ENCODE results near the gene EVC. TPM values are rescaled to one million over a fixed set of nuclear protein-coding genes. Genes with fewer than 3 reads are reported as not detected.

Gene EVC
- total RNA-seq, 4 donors from 2014 or later: 23.0 to 54.1 (median 30.0) TPM

DNA sequence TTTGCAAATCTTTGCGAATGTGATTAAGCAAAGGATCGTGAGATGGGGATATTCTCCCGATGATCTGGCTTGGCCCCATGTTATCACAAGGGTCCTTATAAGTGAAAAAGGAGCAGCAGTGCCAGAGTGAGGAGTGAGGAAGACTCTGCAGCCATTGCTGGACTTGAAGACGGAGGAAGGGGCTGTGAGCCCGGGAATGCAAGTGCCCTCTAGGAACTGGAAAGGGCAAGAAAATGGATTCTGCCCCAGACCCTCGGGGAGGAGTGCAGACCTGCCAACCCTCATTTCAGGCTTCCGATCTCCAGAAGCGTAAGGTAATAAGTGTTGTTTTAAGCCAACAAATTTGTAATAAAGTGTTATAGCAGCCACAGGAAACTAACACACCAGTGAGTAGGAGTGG, 76.3 kb downstream of the EVC start:
- Histone ChIP-seq H3K4me3 (no peak overlapping the region), H3K27ac (no peak overlapping the region), H3K36me3 (peaks cover 37% of the 10 kb centered on the region), H3K9me3 (no peaks in the 10 kb centered on the region), H3K4me1 (no peaks in the 10 kb centered on the region), H3K27me3 (no peaks in the 10 kb centered on the region)
- DNase-seq (ENCODE audit: low spot score in 2 of 2): peak in 1 of 2 donors; percentile 35
- TF ChIP-seq EP300 (IDR thresholded peaks at IDR 0.05) (no peak), POLR2A (IDR thresholded peaks at IDR 0.05) (no peak), POLR2AphosphoS5 (IDR thresholded peaks at IDR 0.05) (no peak)
- TF ChIP-seq, protein P1, sequence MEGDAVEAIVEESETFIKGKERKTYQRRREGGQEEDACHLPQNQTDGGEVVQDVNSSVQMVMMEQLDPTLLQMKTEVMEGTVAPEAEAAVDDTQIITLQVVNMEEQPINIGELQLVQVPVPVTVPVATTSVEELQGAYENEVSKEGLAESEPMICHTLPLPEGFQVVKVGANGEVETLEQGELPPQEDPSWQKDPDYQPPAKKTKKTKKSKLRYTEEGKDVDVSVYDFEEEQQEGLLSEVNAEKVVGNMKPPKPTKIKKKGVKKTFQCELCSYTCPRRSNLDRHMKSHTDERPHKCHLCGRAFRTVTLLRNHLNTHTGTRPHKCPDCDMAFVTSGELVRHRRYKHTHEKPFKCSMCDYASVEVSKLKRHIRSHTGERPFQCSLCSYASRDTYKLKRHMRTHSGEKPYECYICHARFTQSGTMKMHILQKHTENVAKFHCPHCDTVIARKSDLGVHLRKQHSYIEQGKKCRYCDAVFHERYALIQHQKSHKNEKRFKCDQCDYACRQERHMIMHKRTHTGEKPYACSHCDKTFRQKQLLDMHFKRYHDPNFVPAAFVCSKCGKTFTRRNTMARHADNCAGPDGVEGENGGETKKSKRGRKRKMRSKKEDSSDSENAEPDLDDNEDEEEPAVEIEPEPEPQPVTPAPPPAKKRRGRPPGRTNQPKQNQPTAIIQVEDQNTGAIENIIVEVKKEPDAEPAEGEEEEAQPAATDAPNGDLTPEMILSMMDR (IDR thresholded peaks at IDR 0.05): no peak
- WGBS: 96% methylated on average over 8 of the region's 8 CpGs

GRCh38 chr4:5788144-5788543, 77.1 kb downstream of the EVC start:
- no peak overlapping the region for H3K27ac ChIP-seq
- WGBS: 35% methylated on average over 2 of the region's 2 CpGs
- H3K4me3 ChIP-seq: no peak overlapping the region
- H3K9me3 ChIP-seq: no peaks in the 10 kb centered on the region
- peaks cover 37% of the 10 kb centered on the region for H3K36me3 ChIP-seq
- no peak for TF ChIP-seq POLR2A (IDR thresholded peaks at IDR 0.05)
- TF ChIP-seq, protein P1 (IDR thresholded peaks at IDR 0.05): no peak
- no peak for TF ChIP-seq EP300 (IDR thresholded peaks at IDR 0.05)
- no peak for TF ChIP-seq POLR2AphosphoS5 (IDR thresholded peaks at IDR 0.05)
- H3K27me3 ChIP-seq: no peaks in the 10 kb centered on the region
- peak in 1 of 2 donors; percentile 31 for DNase-seq (ENCODE audit: low spot score in 2 of 2)
- no peaks in the 10 kb centered on the region for H3K4me1 ChIP-seq

- WGBS: 90% methylated on average over 5 of the region's 5 CpGs
- no peak overlapping the region for H3K27ac ChIP-seq
- H3K36me3 ChIP-seq: peaks cover 35% of the 10 kb centered on the region
- H3K4me1 ChIP-seq: no peaks in the 10 kb centered on the region
- no peaks in the 10 kb centered on the region for H3K27me3 ChIP-seq
- H3K9me3 ChIP-seq: no peaks in the 10 kb centered on the region
- TF ChIP-seq POLR2AphosphoS5 (IDR thresholded peaks at IDR 0.05) (no peak), POLR2A (IDR thresholded peaks at IDR 0.05) (no peak), EP300 (IDR thresholded peaks at IDR 0.05) (no peak)
- TF ChIP-seq, protein P1 (IDR thresholded peaks at IDR 0.05): no peak
- H3K4me3 ChIP-seq: no peak overlapping the region
- peak in 1 of 2 donors; percentile 24 for DNase-seq (ENCODE audit: low spot score in 2 of 2)
These were observed 78.1 kb downstream of the EVC start for GRCh38 chr4:5789141-5789540.

DNA sequence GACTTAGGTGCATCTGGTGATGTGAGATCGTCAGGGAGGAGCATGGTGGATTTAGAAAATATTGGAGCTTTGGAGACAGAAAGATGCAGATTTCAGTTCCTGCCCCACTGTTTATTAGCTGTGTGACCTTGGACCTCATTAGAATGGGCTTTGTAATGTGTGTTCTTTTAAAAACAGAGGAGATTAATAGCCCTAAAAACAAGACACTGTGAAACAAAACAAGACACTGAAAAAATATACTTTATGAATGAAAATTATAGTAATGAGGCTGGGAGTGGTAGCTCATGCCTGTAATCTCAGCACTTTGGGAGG, 79.5 kb downstream of the EVC start:
- WGBS: 57% methylated on average over 1 of the region's 1 CpG
- Histone ChIP-seq H3K27ac (no peak overlapping the region), H3K4me3 (no peak overlapping the region), H3K27me3 (no peaks in the 10 kb centered on the region), H3K9me3 (no peaks in the 10 kb centered on the region), H3K4me1 (no peaks in the 10 kb centered on the region), H3K36me3 (peaks cover 30% of the 10 kb centered on the region)
- no peak for TF ChIP-seq POLR2A (IDR thresholded peaks at IDR 0.05)
- TF ChIP-seq POLR2AphosphoS5 (IDR thresholded peaks at IDR 0.05): no peak
- TF ChIP-seq EP300 (IDR thresholded peaks at IDR 0.05): no peak
- TF ChIP-seq, protein P1 (IDR thresholded peaks at IDR 0.05): no peak
- DNase-seq (ENCODE audit: low spot score in 2 of 2): no peak

DNA sequence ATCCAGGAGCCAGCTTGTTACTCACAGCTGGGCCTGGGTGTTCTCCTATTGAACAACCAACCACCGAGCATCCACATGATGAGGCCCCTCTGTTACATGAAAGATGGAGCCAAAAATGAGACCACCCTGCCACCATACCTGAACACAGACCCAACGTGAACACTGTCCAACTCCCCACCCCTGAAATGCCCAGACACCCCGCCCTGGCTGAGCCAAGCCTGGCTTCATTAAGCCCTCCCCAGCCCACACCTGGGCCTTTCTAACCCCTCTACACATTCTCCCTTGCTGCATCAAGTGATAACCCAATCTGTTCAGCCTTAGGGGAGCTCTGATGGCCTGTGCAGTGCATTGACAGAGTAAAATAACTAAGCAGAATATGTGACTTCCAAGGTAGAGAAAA, 80.7 kb downstream of the EVC start:
- Histone ChIP-seq H3K36me3 (peaks cover 36% of the 10 kb centered on the region), H3K27me3 (no peaks in the 10 kb centered on the region), H3K4me1 (no peaks in the 10 kb centered on the region), H3K4me3 (no peak overlapping the region), H3K27ac (no peak overlapping the region), H3K9me3 (no peaks in the 10 kb centered on the region)
- TF ChIP-seq, protein P1 (IDR thresholded peaks at IDR 0.05): no peak
- TF ChIP-seq POLR2AphosphoS5 (IDR thresholded peaks at IDR 0.05) (no peak), POLR2A (IDR thresholded peaks at IDR 0.05) (no peak), EP300 (IDR thresholded peaks at IDR 0.05) (no peak)
- peak in 1 of 2 donors; percentile 56 for DNase-seq (ENCODE audit: low spot score in 2 of 2)
- WGBS: 82% methylated on average over 3 of the region's 3 CpGs

Measured in suprapubic skin (tissue), 4 donors.